Smooth muscle cell of the brain vasculature (primary cell): ENCODE measurements around the gene BAIAP2L1.

ENCODE experiments used
- DNase-seq: peaks from one replicate; pipeline ENCODE4 v3.0.0-alpha.2; 2012; ENCODE audit warnings: low read depth, low spot score

The BAIAP2L1 gene

DNA sequence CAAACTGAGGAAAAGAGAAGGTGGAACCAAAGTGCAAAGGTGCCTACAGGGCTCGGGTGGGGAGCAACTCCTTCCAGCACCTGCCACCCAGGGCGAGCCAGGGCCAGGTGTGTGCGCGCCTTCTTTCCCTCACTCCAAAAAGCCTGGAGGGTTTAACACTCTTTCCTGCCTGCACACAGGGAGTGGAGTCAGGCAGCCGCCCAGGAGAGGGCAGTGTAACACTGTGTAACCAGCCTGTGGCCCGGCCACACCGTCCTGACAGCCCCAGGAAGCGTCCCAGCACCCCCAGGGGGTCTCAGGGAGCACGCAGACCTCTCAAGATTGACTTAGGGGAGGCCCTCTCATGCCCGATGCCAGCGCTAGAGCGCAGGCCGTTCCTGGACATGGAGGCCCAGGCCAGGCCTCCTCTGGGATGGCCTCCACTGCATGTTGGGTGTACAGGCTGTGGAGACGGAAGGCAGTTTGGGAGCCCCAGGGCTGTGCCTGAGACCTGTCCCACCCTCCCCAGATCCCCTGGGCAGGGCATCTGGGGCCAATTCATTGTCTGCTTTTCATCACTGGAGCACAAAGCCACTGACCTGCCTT, 106.0 kb downstream of the BAIAP2L1 start:
- DNase-seq = peak; percentile 29

DNA sequence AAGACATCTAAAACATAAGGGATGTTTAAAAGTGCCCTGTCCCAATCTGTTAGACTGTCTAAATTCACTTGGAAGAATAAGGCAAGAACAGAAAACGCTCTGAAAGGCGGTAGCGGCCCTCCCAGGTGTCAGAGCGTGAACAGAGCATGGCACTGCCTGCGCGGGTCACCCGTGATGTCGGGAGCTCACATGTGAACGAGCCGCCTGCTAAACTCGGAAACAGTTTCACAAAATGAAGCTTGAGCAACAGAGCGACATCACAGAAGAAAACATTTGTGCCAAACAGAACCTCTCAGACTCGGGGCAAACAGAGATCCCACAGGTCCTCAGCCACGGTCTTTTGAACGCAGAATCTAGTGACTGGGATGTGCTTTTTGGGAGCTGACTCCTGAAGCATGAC, 106.6 kb downstream of the BAIAP2L1 start:
- DNase-seq = no peak

DNA sequence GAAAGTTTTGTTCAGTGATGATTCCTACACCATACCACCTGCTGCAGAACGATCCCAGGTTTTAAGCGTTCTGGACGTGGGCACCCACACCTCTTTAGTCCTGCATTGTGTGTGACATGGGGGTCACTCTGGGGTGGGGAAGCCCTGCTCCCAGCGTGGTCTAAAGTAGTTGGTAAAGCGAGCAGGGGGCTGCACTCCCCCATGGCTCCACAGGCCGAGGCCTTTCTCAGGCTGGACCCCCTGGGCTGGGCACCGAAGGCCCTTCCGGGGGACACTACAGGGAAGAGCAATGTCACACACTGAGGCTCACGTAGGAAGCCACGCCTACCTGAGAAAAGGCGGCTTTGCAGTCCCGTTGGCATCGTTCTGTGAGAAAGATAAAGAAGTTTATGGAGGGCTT, 107.1 kb downstream of the BAIAP2L1 start:
- DNase-seq = no peak

GRCh38 chr7:98293265-98293664, 107.6 kb downstream of the BAIAP2L1 start:
- DNase-seq = no peak

DNA sequence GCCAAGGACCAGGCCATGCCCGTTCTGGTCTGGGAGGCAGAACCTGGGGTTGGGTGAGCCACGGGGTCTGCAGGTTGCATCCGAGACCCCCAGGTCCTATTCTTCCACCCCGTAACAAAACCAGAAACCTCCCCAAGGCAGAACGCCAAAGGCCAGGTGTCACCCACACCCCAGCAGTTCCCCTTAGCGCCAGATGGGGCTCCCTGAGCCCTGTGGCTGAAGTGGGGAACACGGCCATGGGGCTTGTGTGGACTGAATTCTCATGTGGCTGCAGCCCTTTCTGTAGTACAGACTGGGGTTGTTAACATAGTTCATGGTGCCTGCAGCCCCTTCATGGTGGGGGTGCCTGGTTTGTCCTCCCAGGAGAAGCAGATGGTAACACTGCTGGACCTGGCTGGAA, 109.2 kb downstream of the BAIAP2L1 start:
- no peak for DNase-seq

DNA sequence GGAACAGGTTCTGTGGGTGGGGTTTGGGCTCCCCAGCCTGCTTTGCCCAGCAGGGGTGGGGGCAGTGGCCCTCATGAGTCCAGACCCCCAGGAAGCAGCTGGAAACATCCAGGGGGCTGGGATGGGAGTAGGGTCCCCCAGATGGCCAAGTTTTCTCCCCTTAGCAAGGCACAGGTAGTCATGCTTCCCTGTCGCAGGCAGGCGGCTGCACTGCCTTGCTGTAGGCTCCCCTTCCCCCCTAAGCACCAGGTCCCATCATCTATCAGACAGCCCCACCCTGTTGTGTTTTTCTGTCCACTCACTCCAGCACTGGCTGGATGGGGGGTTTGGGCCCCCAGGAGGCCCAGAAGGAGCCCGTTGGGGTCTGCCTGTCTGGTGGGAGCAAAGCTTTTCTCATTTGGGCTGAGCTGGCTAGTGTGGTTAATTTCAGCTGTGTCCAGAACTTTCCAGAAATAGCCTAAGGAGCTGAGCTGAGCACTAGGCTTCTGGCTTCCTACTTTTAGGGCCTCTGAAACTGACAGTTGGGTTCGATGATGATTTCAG, 111.5 kb downstream of the BAIAP2L1 start:
- no peak for DNase-seq

DNA sequence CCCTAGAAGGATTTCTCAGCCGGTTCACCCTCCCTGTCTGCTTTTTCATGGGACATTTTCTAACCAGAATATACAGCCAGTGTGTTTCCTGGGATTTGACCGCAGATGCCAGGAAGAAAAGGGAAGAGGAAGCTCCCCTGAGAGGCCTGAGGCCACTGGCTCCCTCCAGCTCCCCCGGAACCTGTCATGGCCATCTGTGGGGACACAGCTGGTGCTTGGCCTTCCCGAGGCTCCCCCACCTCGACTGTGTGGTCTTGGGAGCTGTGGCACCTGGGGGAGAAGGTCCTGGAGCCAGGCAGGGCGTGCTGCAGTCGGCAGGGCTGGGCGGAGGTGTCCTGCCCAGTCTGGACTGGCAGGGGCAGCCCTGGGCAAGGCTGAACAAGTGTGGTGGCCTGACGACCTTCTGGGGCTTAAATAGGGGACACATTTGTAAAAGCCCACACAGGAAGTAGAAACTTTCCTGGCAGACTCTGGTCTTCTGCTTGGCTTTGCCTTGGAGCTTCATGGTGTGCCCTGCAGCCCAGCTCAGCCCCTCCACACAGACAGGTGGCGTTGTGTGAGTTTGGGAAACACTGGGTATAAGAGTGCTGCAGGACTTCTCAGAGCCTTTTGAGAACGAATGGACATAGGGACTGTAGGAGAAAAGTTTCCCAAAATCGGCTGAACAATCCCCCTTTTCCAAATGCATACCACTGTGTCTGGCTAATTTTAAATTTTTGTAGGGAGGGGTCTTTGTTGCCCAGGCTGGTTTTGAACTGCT, 112.6 kb downstream of the BAIAP2L1 start:
- no peak for DNase-seq

DNA sequence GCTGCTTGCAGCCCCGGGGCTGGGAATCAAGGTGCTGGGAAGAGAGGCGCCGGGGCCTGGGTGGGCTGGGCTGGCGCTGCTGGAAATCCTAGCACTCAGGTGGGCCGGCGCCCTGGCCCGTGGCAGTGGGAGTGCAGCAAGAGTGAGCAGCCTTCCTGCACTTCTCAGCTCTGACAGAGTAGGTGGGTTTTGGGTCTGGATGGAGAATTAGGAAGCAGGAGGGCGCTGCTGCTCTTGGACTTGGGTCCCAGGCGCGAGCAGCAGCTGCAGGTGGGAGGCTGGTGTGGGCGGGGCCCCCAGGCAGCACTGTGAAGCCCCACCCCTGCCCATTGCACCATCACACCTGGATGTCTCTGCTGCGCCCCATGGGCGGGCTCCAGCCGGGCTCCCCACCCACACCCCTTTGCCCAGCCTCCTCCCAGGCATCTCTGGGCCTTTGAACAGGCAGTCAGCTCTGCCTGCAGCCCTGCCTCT, 113.4 kb downstream of the BAIAP2L1 start:
- DNase-seq = no peak

DNA sequence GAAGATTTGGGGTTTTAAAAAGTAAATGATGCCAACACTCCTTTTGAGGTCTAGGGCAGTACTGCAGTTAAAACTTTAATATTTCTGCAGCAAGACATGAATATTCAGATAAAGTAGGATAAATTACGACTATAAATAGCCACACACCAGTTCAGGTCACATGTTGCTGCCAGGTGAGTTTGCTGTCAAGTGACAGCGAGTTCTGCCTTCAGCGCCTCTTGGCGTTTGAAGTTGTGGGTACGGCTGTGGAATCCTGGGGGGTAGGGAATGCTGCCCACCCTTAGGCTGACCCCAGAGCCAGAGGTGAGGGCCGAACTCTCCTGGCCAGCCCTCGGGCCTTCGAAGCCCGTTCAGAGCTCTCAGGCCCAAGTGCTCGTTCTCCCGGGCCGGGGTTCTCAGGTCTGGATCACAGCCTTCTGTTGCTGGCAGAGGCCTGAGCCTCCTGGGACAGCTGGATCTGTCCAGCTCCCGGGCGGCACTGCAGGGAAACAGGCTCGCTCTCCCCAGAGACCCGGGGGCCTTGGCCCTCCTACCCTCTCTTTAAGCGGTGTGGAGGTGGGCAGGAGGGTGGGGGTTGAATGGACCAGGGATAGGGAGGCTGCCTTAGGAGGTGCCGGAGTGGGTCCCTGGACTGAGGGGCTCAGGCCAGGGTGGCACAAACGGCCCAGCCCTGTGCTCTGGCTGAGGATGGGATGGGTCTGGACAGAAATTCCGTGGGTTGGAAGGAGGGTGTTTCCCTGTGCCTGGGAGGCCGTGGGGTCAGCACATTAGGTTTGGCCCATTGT, 114.0 kb downstream of the BAIAP2L1 start:
- no peak for DNase-seq

DNA sequence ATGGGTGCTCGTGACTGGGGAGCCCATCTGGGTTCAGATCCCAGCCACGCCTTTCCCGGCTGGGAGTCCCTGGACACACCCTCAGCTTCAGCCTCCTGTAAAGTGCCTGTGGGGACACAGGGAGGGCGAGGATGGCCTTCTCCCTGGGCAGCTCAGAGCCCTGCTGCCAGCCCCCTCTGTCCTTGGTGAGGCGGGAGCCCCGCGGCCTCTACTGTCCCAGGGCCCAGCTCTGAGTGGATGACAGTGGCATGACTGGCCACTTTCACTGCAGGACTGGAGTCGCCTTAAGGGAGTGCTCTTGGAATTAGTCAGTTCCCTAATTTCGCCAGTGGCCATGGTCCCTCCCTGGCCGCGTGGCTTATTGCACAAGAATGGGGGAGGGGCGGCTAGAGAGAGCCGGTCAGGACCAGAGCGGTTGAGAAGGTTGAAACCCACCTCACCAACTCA, 114.8 kb downstream of the BAIAP2L1 start:
- no peak for DNase-seq

DNA sequence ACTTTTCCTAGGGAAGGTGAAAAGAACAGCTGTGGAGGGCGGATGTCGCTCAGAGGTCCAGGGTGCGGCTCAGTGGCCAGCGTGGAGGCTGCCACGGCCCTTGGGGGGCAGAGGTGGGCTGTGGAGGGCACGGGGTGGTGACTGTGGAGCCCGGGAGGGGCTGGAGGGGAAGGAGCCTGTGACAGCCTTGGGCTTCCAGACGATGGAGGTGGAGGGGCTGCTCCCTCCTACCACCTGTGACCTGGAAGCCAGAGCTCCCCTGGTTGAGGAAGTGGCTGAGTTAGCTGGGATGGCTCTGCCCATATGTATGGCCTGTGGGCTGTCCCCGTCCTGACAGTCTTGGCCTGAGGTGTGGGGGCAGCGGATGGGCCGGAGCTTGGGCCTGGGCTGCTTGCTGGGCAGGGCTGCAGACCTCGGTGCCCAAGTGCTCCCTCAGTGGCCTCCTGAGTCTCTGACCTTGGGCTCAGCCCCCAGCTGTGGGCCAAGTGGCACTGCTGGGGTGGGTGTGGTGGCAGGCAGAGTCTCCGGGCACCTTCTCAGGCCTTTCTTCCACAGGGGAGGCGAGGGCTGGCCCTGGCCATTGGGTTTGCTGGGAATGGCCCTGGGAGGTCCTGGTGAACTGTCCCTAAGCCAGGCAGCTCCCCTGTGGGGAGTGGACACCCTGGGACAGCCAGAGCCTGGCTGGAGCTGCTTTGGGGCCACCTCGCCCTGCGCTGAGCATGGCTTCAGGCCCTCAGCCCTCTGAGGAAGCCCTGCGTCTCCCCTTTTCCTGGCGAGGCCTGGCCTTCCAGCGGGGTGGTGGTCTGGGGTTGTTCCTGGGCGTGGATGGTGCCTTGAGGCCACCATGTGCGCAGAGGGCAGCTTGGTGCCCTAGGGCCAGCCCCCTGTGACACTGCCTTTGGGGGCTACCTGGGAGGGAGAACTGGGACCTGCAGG, 115.5 kb downstream of the BAIAP2L1 start:
- DNase-seq = no peak

- DNase-seq = no peak
Observed at GRCh38 chr7:98284335-98285036, 116.4 kb downstream of the BAIAP2L1 start.

- DNase-seq = no peak
Observed at GRCh38 chr7:98283887-98284222, 117.0 kb downstream of the BAIAP2L1 start.

GRCh38 chr7:98283127-98283886, 117.6 kb downstream of the BAIAP2L1 start:
- no peak for DNase-seq

DNA sequence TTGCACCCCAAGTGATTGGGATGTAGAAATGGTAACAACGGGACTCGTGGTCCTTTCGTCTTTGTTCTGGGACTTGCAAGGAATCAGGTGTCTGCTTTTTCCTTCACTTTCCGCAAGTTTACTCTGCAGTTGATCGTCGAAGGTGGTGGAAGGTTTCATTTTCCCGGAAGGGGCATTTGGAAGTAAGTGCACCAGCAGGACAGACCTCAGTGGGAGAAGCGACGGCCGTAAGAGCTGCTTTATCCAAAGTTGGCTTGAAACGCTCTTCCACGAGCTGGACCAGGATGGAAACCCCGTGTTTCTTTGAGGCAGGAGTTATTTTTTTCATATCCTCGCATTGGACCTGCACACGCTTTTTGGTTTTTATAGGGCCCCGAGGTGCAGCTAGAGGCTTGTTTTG, 118.2 kb downstream of the BAIAP2L1 start:
- DNase-seq = no peak

- DNase-seq = no peak
Observed at GRCh38 chr7:98281757-98282606, 118.9 kb downstream of the BAIAP2L1 start.

DNA sequence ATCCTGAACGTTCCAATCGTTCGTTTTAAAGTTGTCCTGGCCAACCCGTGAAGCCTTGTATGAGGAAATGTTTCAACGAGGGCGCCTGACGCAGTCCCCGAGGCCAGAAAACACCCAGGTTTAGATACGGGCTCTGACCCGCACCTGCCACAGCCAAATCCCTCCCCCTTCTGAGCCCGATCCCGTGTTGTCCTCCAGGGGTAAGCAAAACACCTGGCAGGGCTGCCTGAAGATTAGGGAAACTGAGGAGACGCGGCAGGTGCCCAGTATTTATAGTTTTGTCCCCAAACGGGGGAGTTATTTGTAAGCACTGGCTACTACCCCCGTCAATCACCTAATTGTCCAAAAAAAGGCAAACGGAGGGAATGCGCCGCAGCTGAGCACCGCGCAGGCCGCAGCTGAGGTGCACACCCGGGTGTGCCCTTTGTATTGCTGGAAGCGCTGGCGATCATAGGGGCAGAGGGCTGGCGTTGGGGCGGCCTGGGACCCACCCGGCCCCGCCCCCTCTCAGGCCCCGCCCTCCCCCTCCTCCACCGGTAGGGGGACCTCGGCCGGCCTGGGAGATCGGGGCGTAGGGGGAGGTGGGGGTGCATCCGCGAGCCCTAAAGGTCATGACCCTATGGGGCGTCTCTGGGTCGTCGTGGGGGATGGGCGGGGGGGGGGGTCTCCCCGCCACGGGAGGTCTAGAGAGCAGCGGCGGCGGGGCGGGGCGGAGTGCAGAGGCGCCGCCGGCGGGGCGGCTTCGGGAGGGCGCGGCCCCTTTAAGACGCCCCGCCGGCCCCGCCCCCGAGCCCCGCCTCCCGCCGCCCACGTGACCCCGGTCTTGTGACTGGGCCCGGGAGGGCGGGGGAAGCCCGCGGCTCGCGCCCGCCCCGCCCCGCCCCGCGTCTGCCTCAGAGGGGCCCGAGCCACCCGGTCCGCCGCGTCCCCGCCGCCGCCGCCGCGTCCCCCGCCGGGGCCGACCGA, 119.8 kb downstream of the BAIAP2L1 start, which contains the start of gene BRI3:
Gene BRI3 (plus strand): TSS at position 896 of the 966 bp plus-strand sequence. CDS start 110 bp downstream, outside the sequence.
- DNase-seq = peak; percentile 60

DNA sequence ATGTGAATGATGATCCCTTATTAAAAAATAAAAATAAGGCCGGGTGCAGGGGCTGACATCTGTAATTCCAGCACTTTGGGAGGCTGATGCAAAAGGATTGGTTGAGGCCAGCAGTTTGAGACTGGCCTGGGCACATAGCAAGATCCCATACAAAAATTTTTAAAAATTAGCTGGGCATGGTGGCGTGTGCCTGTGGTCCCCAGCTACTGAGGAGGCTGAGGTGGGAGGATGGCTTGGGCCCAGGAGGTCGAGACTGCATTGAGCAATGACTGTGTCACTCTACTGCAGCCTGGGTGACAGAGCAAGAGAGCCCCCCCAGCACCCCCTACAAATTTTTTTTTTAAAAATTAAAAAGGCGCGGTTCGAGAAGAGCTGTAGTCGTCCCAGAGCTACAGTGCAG, 120.6 kb downstream of the BAIAP2L1 start:
- DNase-seq = no peak
